Fibroblast of pulmonary artery (primary cell): Measurements from ENCODE around the gene LATS2.
"Not testable (repeated sequence)": the region's sequence is repeated elsewhere in the genome, so short reads cannot be mapped to it uniquely, and the experiment has no call there.

Source experiments
- DNase-seq: peaks from one replicate; pipeline ENCODE4 v3.0.0-alpha.2; 2010; ENCODE audit warnings: low read depth
- H3K4me3 ChIP-seq: replicated peaks from 2 replicates; pipeline ENCODE4 v1.5.1; 2011; ENCODE audit warnings: low read depth, mild to moderate bottlenecking, control low read depth, low read length, moderate library complexity
- TF ChIP-seq, protein P1 (sequence below): IDR thresholded peaks from 2 replicates; pipeline ENCODE4 v1.5.1; 2011; ENCODE audit warnings: mild to moderate bottlenecking, control low read depth, low read length, inconsistent platforms; ENCODE audit errors: missing control alignments

Gene LATS2

DNA sequence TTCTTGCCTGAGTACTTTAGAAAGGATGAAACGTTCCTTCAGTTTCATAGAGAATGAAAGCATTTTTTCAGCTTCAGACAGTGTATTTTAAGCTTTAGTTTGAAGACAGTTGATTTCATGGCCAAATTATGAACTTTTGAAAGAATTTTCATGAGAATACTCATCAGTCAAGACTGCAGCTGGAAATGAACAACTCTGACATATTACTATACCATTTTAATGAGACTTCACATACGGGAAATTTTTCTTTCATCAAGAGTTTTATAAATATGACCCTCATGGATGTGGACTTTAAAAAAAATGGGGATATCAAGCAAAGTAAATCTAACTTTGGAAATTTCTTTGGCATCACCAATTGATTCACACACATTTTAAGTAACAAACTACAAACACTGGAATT lies 6.4 kb downstream of the LATS2 start:
- no peak for DNase-seq
- TF ChIP-seq, protein P1, sequence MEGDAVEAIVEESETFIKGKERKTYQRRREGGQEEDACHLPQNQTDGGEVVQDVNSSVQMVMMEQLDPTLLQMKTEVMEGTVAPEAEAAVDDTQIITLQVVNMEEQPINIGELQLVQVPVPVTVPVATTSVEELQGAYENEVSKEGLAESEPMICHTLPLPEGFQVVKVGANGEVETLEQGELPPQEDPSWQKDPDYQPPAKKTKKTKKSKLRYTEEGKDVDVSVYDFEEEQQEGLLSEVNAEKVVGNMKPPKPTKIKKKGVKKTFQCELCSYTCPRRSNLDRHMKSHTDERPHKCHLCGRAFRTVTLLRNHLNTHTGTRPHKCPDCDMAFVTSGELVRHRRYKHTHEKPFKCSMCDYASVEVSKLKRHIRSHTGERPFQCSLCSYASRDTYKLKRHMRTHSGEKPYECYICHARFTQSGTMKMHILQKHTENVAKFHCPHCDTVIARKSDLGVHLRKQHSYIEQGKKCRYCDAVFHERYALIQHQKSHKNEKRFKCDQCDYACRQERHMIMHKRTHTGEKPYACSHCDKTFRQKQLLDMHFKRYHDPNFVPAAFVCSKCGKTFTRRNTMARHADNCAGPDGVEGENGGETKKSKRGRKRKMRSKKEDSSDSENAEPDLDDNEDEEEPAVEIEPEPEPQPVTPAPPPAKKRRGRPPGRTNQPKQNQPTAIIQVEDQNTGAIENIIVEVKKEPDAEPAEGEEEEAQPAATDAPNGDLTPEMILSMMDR = no peak
- H3K4me3 ChIP-seq = no peak overlapping the region

DNA sequence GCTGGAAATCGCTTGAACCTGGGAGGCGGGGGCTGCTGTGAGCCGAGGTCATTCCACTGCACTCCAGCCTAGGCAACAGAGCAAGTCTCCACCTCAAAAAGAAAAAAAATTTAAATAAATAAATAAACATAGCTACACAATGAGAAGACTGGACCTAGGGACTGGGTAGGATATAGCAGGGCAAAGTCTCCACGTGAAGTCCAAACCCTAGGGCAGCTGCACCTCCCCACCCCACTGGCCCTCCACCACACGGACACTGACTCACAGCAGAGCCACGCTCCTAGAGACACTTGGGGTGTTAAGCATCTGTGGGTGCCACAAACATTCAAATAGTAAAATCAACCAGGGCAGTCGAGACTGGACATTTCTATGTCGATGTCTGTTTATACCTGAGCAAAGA lies 7.1 kb downstream of the LATS2 start:
- no peak overlapping the region for H3K4me3 ChIP-seq
- no peak for DNase-seq
- TF ChIP-seq, protein P1 = no peak

DNA sequence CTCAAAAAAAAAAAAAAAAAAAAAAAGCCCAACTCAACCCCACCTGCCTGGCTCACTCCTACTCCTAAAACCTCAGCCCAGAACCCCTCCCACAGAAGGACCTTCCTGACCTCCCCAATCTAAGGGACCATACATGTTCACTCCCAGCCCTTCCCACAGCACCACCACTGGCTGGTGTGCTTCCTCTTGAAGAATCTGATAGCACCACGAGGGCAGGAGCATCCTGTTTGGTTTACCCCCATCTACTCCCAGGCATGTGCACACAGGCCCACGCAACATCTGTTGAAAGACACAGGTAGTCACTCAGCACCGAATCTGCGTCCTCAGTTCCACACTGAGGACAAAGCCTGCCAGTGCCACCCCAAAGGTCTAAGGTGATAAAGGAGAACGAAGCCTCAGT lies 8.2 kb downstream of the LATS2 start:
- TF ChIP-seq, protein P1 = no peak
- no peak overlapping the region for H3K4me3 ChIP-seq
- no peak for DNase-seq

DNA sequence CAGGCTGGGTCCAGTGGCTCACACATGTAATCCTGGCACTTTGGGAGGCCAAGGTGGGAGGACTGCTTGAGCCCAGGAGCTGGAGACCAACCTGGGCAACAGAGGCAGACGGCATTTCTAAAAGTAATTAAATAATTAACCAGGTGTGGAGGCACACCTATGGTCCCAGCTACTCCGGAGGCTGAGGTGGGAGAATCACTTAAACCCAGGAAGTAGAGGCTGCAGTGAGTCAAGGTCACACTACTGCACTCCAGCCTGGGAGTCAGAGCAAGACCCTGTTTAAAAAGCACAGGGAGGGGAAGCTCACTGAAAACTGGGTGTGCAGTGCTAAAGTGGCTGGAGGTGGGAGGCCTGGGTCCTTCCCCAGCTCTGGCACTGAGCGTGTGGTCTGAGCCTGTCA lies 9.7 kb downstream of the LATS2 start:
- H3K4me3 ChIP-seq = no peak overlapping the region
- TF ChIP-seq, protein P1 = no peak
- no peak for DNase-seq

DNA sequence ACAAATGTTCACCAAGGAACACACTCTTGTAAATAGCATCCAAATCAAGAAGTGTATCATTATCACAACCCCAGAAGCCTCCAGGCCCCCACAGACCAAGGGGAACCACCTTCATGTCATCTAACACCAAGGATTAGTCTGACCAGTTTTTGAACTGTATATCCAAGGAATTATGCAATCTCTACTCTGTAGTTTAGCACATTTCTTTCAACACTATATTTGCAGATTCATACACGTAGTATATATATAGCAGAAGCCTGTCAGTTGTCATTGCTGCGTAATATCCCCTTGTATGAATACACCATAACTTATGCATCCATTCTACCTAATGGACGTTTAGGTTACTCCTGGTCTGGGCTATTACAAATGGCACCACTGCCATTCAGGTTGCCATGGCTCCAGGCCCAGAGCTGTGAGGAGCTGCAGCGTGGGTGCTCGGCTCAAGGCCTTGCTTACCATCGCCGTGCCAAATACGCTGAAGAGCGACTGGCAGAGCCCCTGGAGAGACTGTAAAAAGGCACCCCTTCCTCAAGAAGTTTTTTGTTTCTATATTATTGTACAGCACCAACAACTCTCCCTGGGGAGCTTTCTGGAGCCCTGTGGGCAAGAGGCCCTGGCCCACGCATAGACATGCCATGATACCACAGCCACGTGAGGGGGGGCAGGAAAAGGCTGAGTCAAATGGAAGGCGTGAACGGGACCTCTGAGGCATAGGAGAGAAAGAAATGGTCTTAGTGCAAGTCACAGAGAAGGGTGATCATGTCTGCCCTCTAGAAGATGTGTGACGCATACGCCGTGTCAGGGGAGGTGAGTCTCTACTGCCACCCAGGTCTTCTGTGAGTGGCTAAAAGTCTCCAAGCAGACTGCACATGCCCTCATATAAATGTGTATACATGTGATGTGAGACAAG lies 10.8 kb downstream of the LATS2 start:
- DNase-seq = no peak

DNA sequence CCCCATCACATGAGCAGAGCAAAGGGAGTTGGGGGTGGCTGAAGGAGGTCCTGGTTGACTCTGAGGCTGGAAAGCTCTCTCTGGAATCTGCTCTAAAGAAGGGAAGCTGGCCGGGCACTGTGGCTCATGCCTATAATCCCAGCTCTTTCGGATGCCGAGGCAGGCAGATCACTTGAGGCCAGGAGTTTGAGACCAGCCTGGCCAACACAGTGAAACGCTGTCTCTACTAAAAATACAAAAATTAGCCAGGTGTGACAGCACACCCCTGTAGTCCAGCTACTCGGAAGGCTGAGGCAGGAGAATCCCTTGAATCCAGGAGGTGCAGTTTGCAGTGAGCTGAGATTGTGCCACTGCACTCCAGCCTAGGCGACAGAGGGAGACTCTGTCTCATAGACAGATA lies 11.7 kb downstream of the LATS2 start:
- H3K4me3 ChIP-seq, DNase-seq: not testable (repeated sequence)

More for the DNA sequence above, 10.8 kb downstream of the LATS2 start:
- TF ChIP-seq, protein P1 = no peak
- H3K4me3 ChIP-seq = no peak overlapping the region

DNA sequence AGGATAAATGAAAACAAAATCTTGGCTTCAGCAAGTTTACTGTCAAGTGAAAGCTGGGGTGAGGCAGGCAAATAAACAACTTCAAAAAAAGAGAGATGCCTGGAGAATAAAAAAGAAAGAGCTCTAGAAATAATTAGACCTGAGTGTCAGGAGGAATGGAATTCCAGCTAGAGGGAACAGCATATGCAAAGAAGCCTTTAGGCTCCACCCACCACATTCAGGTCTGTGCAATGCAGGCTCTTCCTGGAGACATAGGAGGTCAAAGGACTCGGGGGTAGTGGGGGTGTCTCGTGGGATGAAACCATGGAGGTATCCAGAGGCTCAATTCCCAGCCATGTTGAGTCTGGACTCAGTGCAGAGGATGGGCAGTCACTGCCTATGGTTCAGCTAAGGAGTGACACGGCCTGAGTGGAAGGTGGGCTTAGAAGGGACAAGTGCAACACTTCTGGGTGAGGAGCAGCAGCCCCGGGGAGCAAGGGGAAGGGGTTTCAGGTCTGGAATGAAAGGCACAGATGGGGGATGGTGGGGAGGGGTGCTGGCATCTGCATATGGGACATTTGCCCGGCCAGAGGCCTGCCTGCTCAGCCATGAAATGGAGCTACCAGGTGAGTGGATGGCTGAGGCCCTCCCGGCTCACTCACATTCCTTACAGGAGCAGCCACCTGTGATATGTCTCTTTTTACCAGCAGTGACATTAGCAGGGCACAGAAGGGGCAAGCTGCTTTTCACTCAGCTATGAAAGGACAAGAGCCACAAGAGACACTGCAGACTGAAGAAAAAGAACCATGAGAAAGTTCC lies 12.3 kb downstream of the LATS2 start:
- TF ChIP-seq, protein P1 = no peak
- H3K4me3 ChIP-seq = no peak overlapping the region
- DNase-seq = no peak
